ENCODE results near the gene LHX1. TPM values are rescaled to one million over a fixed set of nuclear protein-coding genes. Genes with fewer than 3 reads are reported as not detected.

Gene LHX1
- total RNA-seq, 4 donors from 2014 or later, result not detected

GRCh38 chr17:36949461-36949927 is 12.2 kb downstream of the LHX1 start:
- Histone ChIP-seq H3K27me3 (peaks cover 31% of the 10 kb centered on the region), H3K4me1 (peaks cover 3 to 40% (median 8%) of the 10 kb centered on the region in 3 donors), H3K4me3 (peak overlapping the region; percentile 80 to 86), H3K36me3 (peaks cover 0 to 37% of the 10 kb centered on the region in 2 donors), H3K27ac (peak overlapping the region; percentile 92 to 95 (median 93)), H3K9me3 (no peaks in the 10 kb centered on the region)
- WGBS, 2 donors (ENCODE audit: low coverage in 1 of 2), result 0 to 5% methylated on average over 6 to 9 of the region's 9 CpGs
- TF ChIP-seq POLR2AphosphoS5 (IDR thresholded peaks at IDR 0.05) (no peak), EP300 (IDR thresholded peaks at IDR 0.05) (no peak), POLR2A (IDR thresholded peaks at IDR 0.05) (no peak), CTCF (IDR thresholded peaks at IDR 0.05) (no peak)
- peak; percentile 12 for ATAC-seq

GRCh38 chr17:36950027-36950426 is 12.8 kb downstream of the LHX1 start:
- peaks cover 3 to 40% (median 8%) of the 10 kb centered on the region in 3 donors for H3K4me1 ChIP-seq
- peak overlapping the region in 3 of 4 donors; percentile 92 to 95 (median 93) for H3K27ac ChIP-seq
- H3K4me3 ChIP-seq, result peak overlapping the region; percentile 80 to 86
- 53 to 56% methylated on average over 7 to 8 of the region's 8 CpGs for WGBS, 2 donors (ENCODE audit: low coverage in 1 of 2)
- H3K9me3 ChIP-seq, result no peaks in the 10 kb centered on the region
- no peak for ATAC-seq
- peaks cover 25% of the 10 kb centered on the region for H3K27me3 ChIP-seq
- TF ChIP-seq EP300 (IDR thresholded peaks at IDR 0.05) (no peak), POLR2AphosphoS5 (IDR thresholded peaks at IDR 0.05) (no peak), POLR2A (IDR thresholded peaks at IDR 0.05) (no peak), CTCF (IDR thresholded peaks at IDR 0.05) (no peak)
- peaks cover 0 to 42% of the 10 kb centered on the region in 2 donors for H3K36me3 ChIP-seq

- H3K27me3 ChIP-seq, result peaks cover 13% of the 10 kb centered on the region
- H3K9me3 ChIP-seq, result no peaks in the 10 kb centered on the region
- no peak for TF ChIP-seq EP300 (IDR thresholded peaks at IDR 0.05)
- no peak for TF ChIP-seq CTCF (IDR thresholded peaks at IDR 0.05)
- no peak for TF ChIP-seq POLR2A (IDR thresholded peaks at IDR 0.05)
- no peak for TF ChIP-seq POLR2AphosphoS5 (IDR thresholded peaks at IDR 0.05)
- peaks cover 0 to 54% of the 10 kb centered on the region in 2 donors for H3K36me3 ChIP-seq
- H3K27ac ChIP-seq, result no peak overlapping the region
- WGBS, 2 donors (ENCODE audit: low coverage in 1 of 2), result 88 to 94% methylated on average over 5 of the region's 5 CpGs
- ATAC-seq, result no peak
- peaks cover 3 to 40% (median 8%) of the 10 kb centered on the region in 3 donors for H3K4me1 ChIP-seq
- H3K4me3 ChIP-seq, result no peak overlapping the region
Observed at GRCh38 chr17:36951084-36951789, 14.0 kb downstream of the LHX1 start.

- H3K4me3 ChIP-seq, result no peak overlapping the region
- H3K9me3 ChIP-seq, result no peaks in the 10 kb centered on the region
- peaks cover 0 to 13% of the 10 kb centered on the region in 2 donors for H3K36me3 ChIP-seq
- no peak for TF ChIP-seq EP300 (IDR thresholded peaks at IDR 0.05)
- no peak for TF ChIP-seq CTCF (IDR thresholded peaks at IDR 0.05)
- TF ChIP-seq POLR2AphosphoS5 (IDR thresholded peaks at IDR 0.05), result no peak
- no peak for TF ChIP-seq POLR2A (IDR thresholded peaks at IDR 0.05)
- H3K27ac ChIP-seq, result no peak overlapping the region
- no peak for ATAC-seq
- WGBS, 2 donors (ENCODE audit: low coverage in 1 of 2), result 66 to 84% methylated on average over 4 of the region's 4 CpGs
- no peaks in the 10 kb centered on the region for H3K27me3 ChIP-seq
- H3K4me1 ChIP-seq, result peaks cover 0 to 6% (median 0%) of the 10 kb centered on the region in 3 donors
Observed at GRCh38 chr17:36971508-36971907, 34.2 kb downstream of the LHX1 start.

GRCh38 chr17:36972186-36972700 is 35.0 kb downstream of the LHX1 start:
- Histone ChIP-seq H3K9me3 (no peaks in the 10 kb centered on the region), H3K4me1 (peaks cover 0 to 6% (median 0%) of the 10 kb centered on the region in 3 donors), H3K27me3 (no peaks in the 10 kb centered on the region), H3K4me3 (no peak overlapping the region), H3K36me3 (peaks cover 0 to 12% of the 10 kb centered on the region in 2 donors), H3K27ac (no peak overlapping the region)
- ATAC-seq, result no peak
- no peak for TF ChIP-seq POLR2AphosphoS5 (IDR thresholded peaks at IDR 0.05)
- TF ChIP-seq CTCF (IDR thresholded peaks at IDR 0.05), result no peak
- no peak for TF ChIP-seq EP300 (IDR thresholded peaks at IDR 0.05)
- no peak for TF ChIP-seq POLR2A (IDR thresholded peaks at IDR 0.05)
